Thyroid gland (tissue), 4 donors: Measurements from ENCODE around the gene SAP30L. TPM values are rescaled to one million over a fixed set of nuclear protein-coding genes. Genes with fewer than 3 reads are reported as not detected.

Experiments used
- DNase-seq, 2 donors: peaks; one replicate each; pipeline ENCODE4 v3.0.0-alpha.2; 2019
- H3K27ac ChIP-seq, 3 donors: fragments of 200-600 bp; sonication (generic); 1 replicate in 2 of 3; 2 replicates in 1 of 3; pipeline ENCODE4 v1.5.1; 2016 to 2019; ENCODE audit warnings: mild to moderate bottlenecking in 1 of 3, moderate library complexity in 1 of 3
- H3K27me3 ChIP-seq: fragments of 200-600 bp; sonication (generic); one replicate; pipeline ENCODE4 v1.5.1; 2019
- H3K36me3 ChIP-seq, 2 donors: fragments of 200-600 bp; sonication (generic); one replicate each; pipeline ENCODE4 v1.5.1; 2016 to 2019
- H3K4me1 ChIP-seq, 2 donors: fragments of 200-600 bp; sonication (generic); one replicate each; pipeline ENCODE4 v1.5.1; 2017 to 2019
- H3K4me3 ChIP-seq, 3 donors: fragments of 200-600 bp; sonication (generic); replicated peaks in 1 of 3; 1 replicate in 2 of 3; 2 replicates in 1 of 3; pipeline ENCODE4 v1.5.1; 2016; ENCODE audit warnings: mild to moderate bottlenecking in 1 of 3
- H3K9me3 ChIP-seq: fragments of 200-600 bp; sonication (generic); one replicate; pipeline ENCODE4 v1.5.1; 2017
- CTCF ChIP-seq, 6 experiments: fragments of 200-600 bp in 3 of 6; fragments of 450-650 bp in 3 of 6; sonication (generic) in 3 of 6; IDR thresholded peaks; one replicate each; pipeline ENCODE4 v1.5.1; 2016 to 2019; ENCODE audit warnings: antibody characterized with exemption in 6 of 6, mild to moderate bottlenecking in 2 of 6, inconsistent platforms in 1 of 6, moderate library complexity in 1 of 6
- POLR2A ChIP-seq, 2 donors: fragments of 450-650 bp; IDR thresholded peaks; one replicate each; pipeline ENCODE4 v1.6.1; 2017; ENCODE audit warnings: antibody characterized with exemption in 2 of 2, mild to moderate bottlenecking in 2 of 2, moderate library complexity in 1 of 2
- WGBS, 2 donors: methylation state at CpG; one replicate each; pipeline ENCODE4 v1.1.5; 2017; 5-methylcytosine and 5-hydroxymethylcytosine counted together
- intact Hi-C: fragments of 100-400 bp; cut with DNase I; formaldehyde crosslinking; loops from one replicate; pipeline ENCODE4 v1.15.1; 2023
- total RNA-seq, 4 donors: library from RNA; depleted of rRNA; stranded (reverse); fragments of >200 nt; gene quantifications; one replicate each; pipeline ENCODE4 v1.2.3, GENCODE V29; 2016

SAP30L gene, protein sequence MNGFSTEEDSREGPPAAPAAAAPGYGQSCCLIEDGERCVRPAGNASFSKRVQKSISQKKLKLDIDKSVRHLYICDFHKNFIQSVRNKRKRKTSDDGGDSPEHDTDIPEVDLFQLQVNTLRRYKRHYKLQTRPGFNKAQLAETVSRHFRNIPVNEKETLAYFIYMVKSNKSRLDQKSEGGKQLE
- 10 to 100 TPM; 26.2 to 37.9 (median 31.2) TPM for total RNA-seq

DNA sequence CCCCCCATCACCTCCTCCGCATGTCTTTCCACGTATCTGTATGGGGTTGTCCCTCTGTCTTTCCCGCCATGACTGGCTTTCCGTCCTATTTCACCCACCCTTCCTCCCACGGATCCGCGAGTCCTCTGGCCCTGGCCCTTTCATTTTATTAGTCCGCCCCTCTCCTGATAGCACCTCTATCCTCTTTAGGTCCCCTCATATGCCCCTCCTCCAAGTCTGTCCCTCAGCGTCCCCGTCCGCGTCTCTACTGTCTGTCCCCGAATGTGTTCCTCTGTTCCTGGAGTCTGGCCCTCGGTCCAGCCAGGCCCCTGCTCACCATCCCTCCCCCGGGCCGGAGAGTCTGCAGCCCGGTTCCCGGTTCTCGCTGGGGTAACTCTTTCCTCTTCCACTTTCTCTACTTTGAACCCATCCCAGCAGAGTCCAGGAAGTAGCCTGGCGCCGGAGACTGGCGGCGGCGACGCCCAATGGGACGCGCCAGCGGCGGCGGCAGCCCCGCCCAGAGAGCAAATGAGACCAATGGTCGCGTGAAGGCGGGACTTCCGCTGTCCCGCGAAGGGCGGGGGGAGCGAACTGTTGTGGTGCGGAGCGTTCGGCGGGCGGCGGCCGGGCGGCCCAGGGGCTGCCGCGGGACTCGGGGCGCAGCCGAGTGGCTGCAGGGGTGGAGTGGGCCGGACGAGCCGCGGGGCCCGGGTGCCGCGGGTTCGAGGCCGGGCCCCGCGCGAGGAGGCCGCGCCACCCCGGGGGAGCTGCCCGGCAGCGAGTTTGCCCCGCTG lies at the start of gene SAP30L:
Gene SAP30L (plus strand): TSS at position 576 of the 773 bp plus-strand sequence. CDS start 608 bp downstream, outside the sequence.
- peaks cover 0 to 4% of the 10 kb centered on the region in 2 donors for H3K36me3 ChIP-seq
- H3K27ac ChIP-seq = peak within 1 kb of the TSS; percentile 28 to 86 (median 61)
- peaks cover 14 to 19% of the 10 kb centered on the region in 2 donors for H3K4me1 ChIP-seq
- H3K4me3 ChIP-seq = peak within 1 kb of the TSS; percentile 75 to 95 (median 76)
- no peaks in the 10 kb centered on the region for H3K27me3 ChIP-seq
- no peak for TF ChIP-seq CTCF (IDR thresholded peaks at IDR 0.05)
- TF ChIP-seq POLR2A (IDR thresholded peaks at IDR 0.05) = peak in 1 of 2 donors; percentile 92
- intact Hi-C loops = no loop called here
- no peaks in the 10 kb centered on the region for H3K9me3 ChIP-seq
- DNase-seq = peak; percentile 96 to 97
- 0 to 1% methylated on average over 19 to 39 of the region's 70 CpGs for WGBS, 2 donors

DNA sequence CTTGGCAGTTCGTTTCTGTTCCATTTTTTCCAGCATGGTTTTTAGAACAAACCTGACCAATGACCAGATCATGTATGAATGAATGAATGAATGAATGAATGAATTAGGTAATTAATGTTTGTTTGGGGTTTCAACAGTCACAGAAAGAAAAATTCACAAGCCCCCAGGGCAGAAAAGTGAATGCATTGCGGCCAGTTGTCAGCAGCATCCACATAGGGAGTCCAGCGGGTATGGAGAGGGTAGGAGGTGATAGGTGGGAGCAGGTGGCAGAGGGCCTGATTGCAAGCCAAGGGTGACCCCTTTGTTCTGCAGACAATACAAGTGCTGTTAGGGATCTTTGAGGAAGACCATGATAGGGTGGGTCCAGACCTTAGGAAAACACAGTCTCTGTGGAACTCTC lies 49.7 kb upstream of the SAP30L start:
- H3K27ac ChIP-seq = no peak overlapping the region
- intact Hi-C loops = no loop called here
- DNase-seq = no peak
- TF ChIP-seq POLR2A (IDR thresholded peaks at IDR 0.05) = no peak
- no peak for TF ChIP-seq CTCF (IDR thresholded peaks at IDR 0.05)
- H3K4me1 ChIP-seq = no peaks in the 10 kb centered on the region
- no peaks in the 10 kb centered on the region for H3K27me3 ChIP-seq
- H3K4me3 ChIP-seq = no peak overlapping the region
- H3K36me3 ChIP-seq = no peaks in the 10 kb centered on the region
- 78 to 96% methylated on average over 3 of the region's 3 CpGs for WGBS, 2 donors
- no peaks in the 10 kb centered on the region for H3K9me3 ChIP-seq

GRCh38 chr5:154397652-154398406 lies 48.0 kb upstream of the SAP30L start:
- TF ChIP-seq CTCF (IDR thresholded peaks at IDR 0.05) (no peak), POLR2A (IDR thresholded peaks at IDR 0.05) (no peak)
- Histone ChIP-seq H3K4me3 (no peak overlapping the region), H3K36me3 (no peaks in the 10 kb centered on the region), H3K27ac (no peak overlapping the region), H3K27me3 (no peaks in the 10 kb centered on the region), H3K4me1 (no peaks in the 10 kb centered on the region), H3K9me3 (no peaks in the 10 kb centered on the region)
- 60 to 67% methylated on average over 10 of the region's 10 CpGs for WGBS, 2 donors
- intact Hi-C loops = no loop called here
- DNase-seq = peak; percentile 43

GRCh38 chr5:154400678-154401077 lies 45.1 kb upstream of the SAP30L start:
- no peaks in the 10 kb centered on the region for H3K27me3 ChIP-seq
- DNase-seq = no peak
- H3K4me3 ChIP-seq = no peak overlapping the region
- no peak overlapping the region for H3K27ac ChIP-seq
- intact Hi-C loops = loop anchor here (5.0 to 10.0 kb wide), 3 partner anchors 218 to 426 kb away; no protein-coding TSS in a partner anchor
- TF ChIP-seq POLR2A (IDR thresholded peaks at IDR 0.05) (no peak), CTCF (IDR thresholded peaks at IDR 0.05) (no peak)
- WGBS, 2 donors = 54 to 79% methylated on average over 3 of the region's 3 CpGs
- no peaks in the 10 kb centered on the region for H3K36me3 ChIP-seq
- no peaks in the 10 kb centered on the region for H3K9me3 ChIP-seq
- peaks cover 0 to 8% of the 10 kb centered on the region in 2 donors for H3K4me1 ChIP-seq
